HUDEP-2 (cell line): ENCODE results near the gene MICA.
A peak's percentile ranks its signal among the peaks of the same experiment; 100 is the strongest.
"Not testable (repeated sequence)": the region's sequence is repeated elsewhere in the genome, so short reads cannot be mapped to it uniquely, and the experiment has no call there.

Source experiments
- DNase-seq, 76 experiments: peaks; one replicate each; lab custom pipeline; 2025; ENCODE audit not compliant: unreplicated experiment in 76 of 76; lab: John Stamatoyannopoulos, UW

The MICA gene

GRCh38 chr6:31405996-31406395 is 2.6 kb downstream of the MICA start:
- no peak for DNase-seq

- no peak for DNase-seq
These were observed 4.3 kb downstream of the MICA start for GRCh38 chr6:31407699-31408098.

- DNase-seq, result no peak
These were observed 9.1 kb downstream of the MICA start for GRCh38 chr6:31412506-31412905.

GRCh38 chr6:31414148-31414770 is 10.9 kb downstream of the MICA start:
- DNase-seq, result not testable (repeated sequence)

- DNase-seq, result no peak
These were observed 11.4 kb downstream of the MICA start for GRCh38 chr6:31414771-31415265.

- no peak for DNase-seq
These were observed 13.1 kb downstream of the MICA start for GRCh38 chr6:31416394-31417014.

- DNase-seq, result no peak
These were observed 14.9 kb downstream of the MICA start for GRCh38 chr6:31418251-31418650.

GRCh38 chr6:31419842-31420241 is 16.4 kb downstream of the MICA start:
- no peak for DNase-seq

- DNase-seq, result no peak
These were observed 17.2 kb downstream of the MICA start for GRCh38 chr6:31420546-31420945.

GRCh38 chr6:31422587-31422986 is 19.2 kb downstream of the MICA start:
- DNase-seq, result no peak

GRCh38 chr6:31423550-31423949 is 20.2 kb downstream of the MICA start:
- DNase-seq, result no peak

- no peak for DNase-seq
These were observed 23.3 kb downstream of the MICA start for GRCh38 chr6:31426395-31427354.

- no peak for DNase-seq
These were observed 27.1 kb downstream of the MICA start for GRCh38 chr6:31430449-31430848.

GRCh38 chr6:31435051-31435450 is 31.7 kb downstream of the MICA start:
- not testable (repeated sequence) for DNase-seq

- DNase-seq, result no peak
These were observed 34.8 kb downstream of the MICA start for GRCh38 chr6:31438222-31438621.

GRCh38 chr6:31438677-31439076 is 35.3 kb downstream of the MICA start:
- DNase-seq, result no peak

GRCh38 chr6:31441365-31442267 is 38.2 kb downstream of the MICA start:
- peak in 64 of 76 experiments; percentile 12 to 78 (median 50) for DNase-seq

- no peak for DNase-seq
These were observed 43.1 kb downstream of the MICA start for GRCh38 chr6:31446481-31446880.

- DNase-seq, result not testable (repeated sequence)
These were observed 43.8 kb downstream of the MICA start for GRCh38 chr6:31446999-31447789.
